Mesenchymal stem cell (in vitro differentiated cells and primary cell): ENCODE data around the gene DIAPH2.

Experiments used
- DNase-seq: peaks from one replicate; pipeline ENCODE4 v3.0.0-alpha.2; 2013
- H2AFZ ChIP-seq: one replicate; pipeline ENCODE4 v1.6.1; 2013; ENCODE audit warnings: low read depth, mild to moderate bottlenecking, control low read depth, inconsistent platforms, low read length, moderate library complexity
- H2AK5ac ChIP-seq: 2 replicates; pipeline ENCODE4 v1.6.1; 2013; ENCODE audit warnings: low read length, moderate library complexity, mild to moderate bottlenecking, inconsistent platforms; ENCODE audit not compliant: severe bottlenecking
- H2BK120ac ChIP-seq: one replicate; pipeline ENCODE4 v1.6.1; 2013; ENCODE audit warnings: low read depth, mild to moderate bottlenecking, inconsistent platforms, low read length, moderate library complexity
- H2BK12ac ChIP-seq, 2 experiments: one replicate each; pipeline ENCODE4 v1.6.1; 2013; ENCODE audit warnings: inconsistent platforms in 2 of 2, low read length in 2 of 2, mild to moderate bottlenecking in 2 of 2, moderate library complexity in 2 of 2, control low read depth in 1 of 2
- H2BK15ac ChIP-seq: one replicate; pipeline ENCODE4 v1.6.1; 2013; ENCODE audit warnings: mild to moderate bottlenecking, low read depth, inconsistent platforms; ENCODE audit not compliant: poor library complexity, severe bottlenecking
- H2BK5ac ChIP-seq: 2 replicates; pipeline ENCODE4 v1.6.1; 2013; ENCODE audit warnings: low read depth, mild to moderate bottlenecking, low read length, control low read depth, inconsistent platforms; ENCODE audit not compliant: poor library complexity, severe bottlenecking
- H3K14ac ChIP-seq, 2 experiments: one replicate each; pipeline ENCODE4 v1.6.1; 2013; ENCODE audit warnings: inconsistent platforms in 2 of 2, low read length in 2 of 2, control low read depth in 1 of 2, mild to moderate bottlenecking in 1 of 2, moderate library complexity in 1 of 2
- H3K18ac ChIP-seq, 2 experiments: one replicate each; pipeline ENCODE4 v1.6.1; 2013; ENCODE audit warnings: inconsistent platforms in 2 of 2, low read length in 2 of 2, control low read depth in 1 of 2, low read depth in 1 of 2, mild to moderate bottlenecking in 1 of 2
- H3K23ac ChIP-seq, 2 experiments: one replicate each; pipeline ENCODE4 v1.6.1; 2013; ENCODE audit warnings: inconsistent platforms in 2 of 2, low read length in 2 of 2, mild to moderate bottlenecking in 2 of 2, moderate library complexity in 2 of 2, control low read depth in 1 of 2
- H3K27ac ChIP-seq: 2 replicates; pipeline ENCODE4 v1.5.1; 2013; ENCODE audit warnings: mild to moderate bottlenecking, moderate library complexity, low read length, control low read depth, inconsistent platforms; ENCODE audit not compliant: poor library complexity, severe bottlenecking
- H3K27me3 ChIP-seq, 2 experiments: 2 replicates each; pipeline versions ENCODE4 v1.6.1 to v1.7.0; 2013; ENCODE audit warnings: low read length in 2 of 2, mild to moderate bottlenecking in 2 of 2, moderate library complexity in 2 of 2, control low read depth in 1 of 2, inconsistent platforms in 1 of 2; ENCODE audit not compliant: control insufficient read depth in 1 of 2, insufficient read depth in 1 of 2
- H3K36me3 ChIP-seq, 2 experiments: 2 replicates each; pipeline versions ENCODE4 v1.6.1 to v1.7.0; 2013; ENCODE audit warnings: low read length in 2 of 2, control low read depth in 1 of 2, inconsistent platforms in 1 of 2, low read depth in 1 of 2, mild to moderate bottlenecking in 1 of 2; ENCODE audit not compliant: insufficient read depth in 2 of 2, control insufficient read depth in 1 of 2
- H3K4ac ChIP-seq, 2 experiments: one replicate each; pipeline ENCODE4 v1.6.1; 2013; ENCODE audit warnings: inconsistent platforms in 2 of 2, low read length in 2 of 2, mild to moderate bottlenecking in 2 of 2, moderate library complexity in 2 of 2, control low read depth in 1 of 2, low read depth in 1 of 2
- H3K4me1 ChIP-seq: 2 replicates; pipeline ENCODE4 v1.6.1; 2013; ENCODE audit warnings: low read depth, low read length, control low read depth; ENCODE audit not compliant: control insufficient read depth, insufficient read depth
- H3K4me2 ChIP-seq: 2 replicates; pipeline ENCODE4 v1.6.1; 2013; ENCODE audit warnings: low read length, mild to moderate bottlenecking, inconsistent platforms; ENCODE audit not compliant: poor library complexity, severe bottlenecking
- H3K4me3 ChIP-seq, 2 experiments: 2 replicates each; pipeline versions ENCODE4 v1.5.1 to v1.7.0; 2013; ENCODE audit warnings: low read length in 2 of 2, mild to moderate bottlenecking in 2 of 2, control low read depth in 1 of 2, low read depth in 1 of 2; ENCODE audit not compliant: insufficient read depth in 1 of 2
- H3K79me1 ChIP-seq: replicated peaks from 2 replicates; pipeline ENCODE4 v1.6.1; 2013; ENCODE audit warnings: mild to moderate bottlenecking, control low read depth, low read length, inconsistent platforms; ENCODE audit not compliant: poor library complexity, severe bottlenecking
- H3K9ac ChIP-seq: 2 replicates; pipeline ENCODE4 v1.7.0; 2013; ENCODE audit warnings: mild to moderate bottlenecking, low read length, moderate library complexity
- H3K9me3 ChIP-seq: 2 replicates; pipeline ENCODE4 v1.7.0; 2013; ENCODE audit warnings: mild to moderate bottlenecking, low read length; ENCODE audit not compliant: control insufficient read depth
- H4K8ac ChIP-seq: one replicate; pipeline ENCODE4 v1.6.1; 2013; ENCODE audit warnings: inconsistent platforms, mild to moderate bottlenecking, low read length, moderate library complexity
- H4K91ac ChIP-seq: one replicate; pipeline ENCODE4 v1.6.1; 2013; ENCODE audit warnings: mild to moderate bottlenecking, low read length, inconsistent platforms
- WGBS: methylation state at CpG from one replicate; pipeline ENCODE4 v1.1.7; 2013; ENCODE audit warnings: mixed read lengths; 5-methylcytosine and 5-hydroxymethylcytosine counted together

The DIAPH2 gene

DNA sequence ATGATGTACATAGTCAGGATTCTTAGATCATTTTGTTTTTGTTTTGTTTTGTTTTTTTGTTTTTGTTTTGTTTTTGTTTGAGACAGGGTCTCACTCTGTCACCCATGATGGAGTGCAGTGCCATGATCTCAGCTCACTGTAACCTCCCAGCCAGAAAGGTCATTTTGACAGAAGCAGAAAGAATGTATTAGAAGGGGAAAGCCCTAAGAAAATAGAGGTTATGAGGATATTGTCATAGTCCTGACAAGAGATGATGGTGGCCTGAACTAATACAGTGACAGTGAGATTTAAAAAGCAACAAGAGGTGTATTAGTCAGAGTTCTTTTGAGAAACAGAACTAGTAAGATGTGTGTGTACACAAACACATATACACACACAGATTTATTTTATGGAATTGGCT is 702.4 kb downstream of the DIAPH2 start:
- H3K4me1 ChIP-seq: no peaks in the 10 kb centered on the region
- no peaks in the 10 kb centered on the region for H3K36me3 ChIP-seq
- no peak overlapping the region for H3K18ac ChIP-seq
- H3K27me3 ChIP-seq: no peaks in the 10 kb centered on the region
- H3K4me3 ChIP-seq: no peak overlapping the region
- no peak overlapping the region for H2BK15ac ChIP-seq
- H3K14ac ChIP-seq: no peak overlapping the region
- H3K4me2 ChIP-seq: no peak overlapping the region
- no peak overlapping the region for H2BK5ac ChIP-seq
- H3K9ac ChIP-seq: no peak overlapping the region
- no peak overlapping the region for H2AFZ ChIP-seq
- H3K23ac ChIP-seq: no peak overlapping the region
- H4K91ac ChIP-seq: no peak overlapping the region
- H2BK12ac ChIP-seq: no peak overlapping the region
- H2BK120ac ChIP-seq: no peak overlapping the region
- no peak overlapping the region for H4K8ac ChIP-seq
- no peak for DNase-seq
- no peak overlapping the region for H3K27ac ChIP-seq
- no peak overlapping the region for H2AK5ac ChIP-seq
- H3K9me3 ChIP-seq: no peaks in the 10 kb centered on the region
- no peak overlapping the region for H3K4ac ChIP-seq
- no peaks in the 10 kb centered on the region for H3K79me1 ChIP-seq

DNA sequence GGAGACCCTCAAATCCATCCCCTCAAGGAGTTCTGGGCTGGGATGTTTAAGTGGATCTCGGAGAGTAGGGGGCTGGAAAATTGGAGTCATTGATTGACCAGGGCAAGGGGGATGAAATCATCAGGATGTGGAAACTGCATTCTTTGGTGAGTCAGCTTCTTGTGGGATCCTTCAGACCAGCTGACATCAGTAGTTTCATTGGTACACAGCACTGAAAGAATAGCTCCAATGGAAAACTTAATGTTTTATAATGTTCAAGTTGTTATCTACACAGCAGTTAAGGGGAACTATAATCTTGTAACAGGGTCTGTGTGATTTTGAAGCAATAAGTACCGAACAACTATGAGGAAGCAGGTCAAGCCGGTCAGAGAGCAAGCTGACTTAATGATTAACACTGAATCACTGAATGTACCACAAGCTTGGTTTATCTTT is 705.1 kb downstream of the DIAPH2 start:
- Histone ChIP-seq H3K14ac (no peak overlapping the region), H3K27ac (peak overlapping the region; percentile 95), H2BK15ac (no peak overlapping the region), H2AK5ac (no peak overlapping the region), H3K79me1 (no peaks in the 10 kb centered on the region), H3K4me1 (no peaks in the 10 kb centered on the region), H2AFZ (no peak overlapping the region), H3K4ac (no peak overlapping the region), H3K4me3 (no peak overlapping the region), H3K27me3 (no peaks in the 10 kb centered on the region), H2BK12ac (no peak overlapping the region), H4K8ac (no peak overlapping the region), H3K9me3 (no peaks in the 10 kb centered on the region), H4K91ac (no peak overlapping the region), H3K4me2 (no peak overlapping the region), H3K9ac (peak overlapping the region; percentile 66), H3K18ac (no peak overlapping the region), H3K23ac (no peak overlapping the region), H2BK5ac (peak overlapping the region; percentile 62), H2BK120ac (no peak overlapping the region), H3K36me3 (no peaks in the 10 kb centered on the region)
- peak; percentile 88 for DNase-seq
- WGBS: 0% methylated on average over 1 of the region's 3 CpGs

DNA sequence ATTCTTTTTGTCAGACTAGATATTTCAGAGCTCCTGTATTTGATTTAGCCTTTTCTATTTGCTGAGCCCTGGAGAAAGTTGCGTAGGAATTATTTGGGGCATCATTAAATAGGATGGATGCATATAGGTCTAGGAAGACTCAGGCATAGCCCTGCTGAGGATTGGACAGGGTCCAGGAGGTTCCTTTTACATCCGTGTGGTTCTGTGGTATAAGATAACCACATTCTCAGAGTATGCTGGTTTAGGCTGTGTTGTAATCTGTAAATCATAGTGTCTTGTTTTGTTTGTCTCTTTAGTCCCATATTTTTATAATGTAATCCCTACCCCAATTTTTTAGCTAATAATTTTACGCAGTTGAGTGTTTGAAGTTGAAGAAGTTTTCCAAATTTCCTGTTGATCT is 712.7 kb downstream of the DIAPH2 start:
- Histone ChIP-seq H2BK120ac (no peak overlapping the region), H3K4me1 (no peaks in the 10 kb centered on the region), H3K9ac (no peak overlapping the region), H3K27ac (no peak overlapping the region), H3K18ac (no peak overlapping the region), H3K27me3 (no peaks in the 10 kb centered on the region), H3K23ac (no peak overlapping the region), H3K79me1 (no peaks in the 10 kb centered on the region), H3K14ac (no peak overlapping the region), H3K4ac (no peak overlapping the region), H4K91ac (no peak overlapping the region), H2BK12ac (no peak overlapping the region), H3K9me3 (no peaks in the 10 kb centered on the region), H3K36me3 (no peaks in the 10 kb centered on the region), H4K8ac (no peak overlapping the region), H2BK5ac (no peak overlapping the region), H2AFZ (no peak overlapping the region), H3K4me3 (no peak overlapping the region), H3K4me2 (no peak overlapping the region), H2AK5ac (no peak overlapping the region), H2BK15ac (no peak overlapping the region)
- DNase-seq: peak; percentile 59
- whole genome bisulfite sequencing: 78% methylated on average over 1 of the region's 3 CpGs

DNA sequence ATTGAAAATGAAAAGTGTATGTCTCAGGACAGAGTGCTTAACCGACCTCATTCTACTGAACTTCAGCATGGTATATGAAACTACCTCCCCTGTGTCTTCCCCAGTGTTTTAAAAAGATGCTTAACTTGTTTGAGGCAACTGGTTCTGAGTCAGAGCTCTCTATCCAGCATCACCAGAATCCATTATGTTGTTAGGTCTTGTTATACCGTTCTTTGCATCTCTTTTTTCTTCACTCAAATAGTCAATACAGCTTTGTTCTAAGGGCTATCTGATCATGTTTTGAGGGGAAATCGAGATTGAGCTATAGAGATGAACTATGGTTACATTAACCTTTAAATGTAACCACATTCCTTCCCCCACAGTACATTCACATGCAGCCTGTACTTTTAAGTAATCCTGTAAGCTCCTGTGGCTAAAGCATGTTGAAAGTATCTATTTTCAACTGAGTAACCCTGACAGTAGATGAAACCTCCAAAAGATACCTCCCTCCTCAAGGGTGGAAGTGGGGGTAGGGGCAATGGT is 713.4 kb downstream of the DIAPH2 start:
- WGBS: no CpG with 5 or more reads among the region's 3 CpGs
- H4K8ac ChIP-seq: no peak overlapping the region

More for the DNA sequence above, 713.4 kb downstream of the DIAPH2 start:
- Histone ChIP-seq H3K4me1 (no peaks in the 10 kb centered on the region), H2AFZ (no peak overlapping the region), H3K4me2 (no peak overlapping the region), H3K14ac (no peak overlapping the region), H3K9ac (no peak overlapping the region), H2BK120ac (peak overlapping the region; percentile 34), H2BK12ac (no peak overlapping the region), H3K27ac (peak overlapping the region; percentile 45), H3K23ac (no peak overlapping the region), H3K18ac (no peak overlapping the region), H2BK15ac (no peak overlapping the region), H3K36me3 (no peaks in the 10 kb centered on the region), H3K79me1 (no peaks in the 10 kb centered on the region), H3K4me3 (no peak overlapping the region), H3K9me3 (no peaks in the 10 kb centered on the region), H4K91ac (no peak overlapping the region), H3K27me3 (no peaks in the 10 kb centered on the region), H2BK5ac (no peak overlapping the region), H3K4ac (no peak overlapping the region), H2AK5ac (no peak overlapping the region)
- peak; percentile 60 for DNase-seq
